ENCODE data around the gene PARD3.

PARD3 gene

DNA sequence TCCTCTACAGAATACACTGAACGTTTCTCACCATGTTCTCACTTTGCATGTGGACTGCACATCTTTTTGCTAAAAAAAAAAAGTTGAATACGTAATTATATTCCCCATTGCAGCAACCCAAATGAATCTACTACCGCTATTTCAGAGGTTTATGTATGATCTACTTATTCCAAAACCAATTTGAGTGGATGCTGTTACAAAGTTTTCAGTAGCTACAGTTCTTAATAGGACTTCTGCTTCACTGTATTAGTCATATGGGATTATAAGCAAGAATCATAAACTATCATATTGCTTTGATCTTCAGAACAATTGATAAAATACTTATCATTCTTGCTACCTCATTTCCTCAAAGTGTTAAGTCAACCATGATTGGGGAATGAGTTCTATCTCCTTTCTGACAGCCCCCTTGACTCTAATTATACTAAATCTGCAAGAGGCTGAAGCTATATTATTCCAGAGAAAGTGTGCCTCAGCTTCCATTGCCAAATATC, 257.0 kb downstream of the PARD3 start:
- no peak for DNase-seq

DNA sequence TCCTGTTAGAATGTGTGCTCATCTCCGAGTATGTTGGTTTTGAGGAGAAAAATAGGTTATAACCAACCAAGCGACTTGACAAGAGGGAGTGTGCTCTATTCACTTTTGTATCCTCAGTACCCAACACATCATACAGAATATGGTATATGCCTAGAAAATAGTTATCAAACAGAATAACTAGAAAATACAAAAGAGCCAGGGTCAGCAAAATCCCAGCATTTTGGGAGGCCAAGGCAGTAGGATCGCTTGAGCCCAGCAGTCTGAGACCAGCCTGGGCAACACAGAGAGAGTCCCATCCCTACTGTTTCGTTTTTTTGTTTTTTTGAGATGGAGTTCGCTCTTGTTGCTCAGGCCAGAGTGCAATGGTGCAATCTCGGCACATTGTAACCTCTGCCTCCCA, 257.9 kb downstream of the PARD3 start:
- no peak for DNase-seq

DNA sequence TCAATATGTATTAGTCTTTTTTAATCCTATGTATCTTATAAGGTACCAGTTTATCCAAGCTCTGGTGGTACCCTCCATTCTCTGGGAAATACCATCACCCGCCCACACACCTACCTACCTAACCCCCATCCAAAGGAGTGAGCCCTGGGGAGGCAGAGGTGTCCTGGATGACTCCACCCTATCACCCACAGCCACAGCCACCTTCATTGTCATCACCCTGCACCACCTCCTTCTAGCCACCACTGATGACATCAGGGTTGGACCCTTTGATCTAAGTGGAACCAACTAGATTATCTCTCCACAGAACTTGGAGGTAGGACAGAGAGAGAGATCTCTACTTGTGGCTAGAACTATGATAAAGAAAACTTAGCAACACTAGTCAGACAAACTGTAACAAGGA, 259.4 kb downstream of the PARD3 start:
- DNase-seq = no peak

DNA sequence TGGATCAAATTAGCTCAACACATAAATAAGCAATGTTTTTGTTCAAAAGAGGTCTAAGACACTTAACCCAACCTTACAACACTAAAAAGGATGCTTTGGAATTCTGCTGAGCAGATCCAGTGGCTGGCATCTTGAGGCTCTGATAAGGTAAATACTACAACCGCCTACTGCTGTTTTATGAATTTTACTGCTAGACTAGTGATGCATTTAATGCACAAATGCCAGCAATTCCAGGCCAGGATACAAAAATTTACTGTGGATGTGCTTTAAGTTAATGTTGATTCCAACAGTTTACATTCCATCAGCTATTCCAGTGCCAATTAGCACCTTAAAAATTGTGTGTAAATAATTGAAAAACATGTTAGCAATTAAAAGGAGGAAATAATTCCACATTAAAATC, 261.3 kb downstream of the PARD3 start:
- no peak for DNase-seq

DNA sequence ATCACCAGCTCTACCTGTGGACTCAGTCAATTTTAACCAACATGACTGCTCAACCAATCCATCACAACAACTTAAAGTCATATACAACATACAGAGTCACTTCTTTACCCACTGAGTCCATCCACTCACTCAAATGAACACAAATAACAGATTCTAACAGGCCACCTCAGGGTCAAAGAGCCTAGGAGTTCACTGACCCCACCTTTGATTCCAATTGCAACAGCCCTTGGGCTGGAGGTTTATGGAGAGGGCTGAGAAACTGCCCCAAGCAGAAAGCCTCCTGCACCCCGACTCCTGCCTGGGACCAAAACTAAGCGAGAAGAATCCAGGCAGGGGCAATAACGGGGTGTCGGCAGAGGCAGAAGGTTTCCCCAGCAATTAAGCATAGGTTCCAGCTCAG, 263.8 kb downstream of the PARD3 start:
- no peak for DNase-seq

DNA sequence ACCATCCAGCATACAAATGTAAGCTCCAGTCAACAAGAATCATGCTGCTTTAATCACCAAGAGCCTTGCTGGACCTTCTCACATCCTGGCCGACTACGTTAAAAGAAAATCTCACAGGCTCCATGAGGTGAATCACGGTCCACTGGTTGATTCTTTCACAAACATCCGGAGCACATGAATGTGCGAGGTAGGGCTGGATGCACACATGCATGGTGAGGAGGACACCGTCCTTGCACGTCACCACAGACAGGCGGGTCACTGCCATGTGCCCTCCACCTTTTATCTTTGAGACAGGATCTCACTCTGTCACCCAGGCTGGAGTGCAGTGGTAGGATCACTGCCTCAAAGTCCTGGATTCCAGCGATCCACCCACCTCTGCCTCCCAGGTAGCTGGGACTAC, 265.1 kb downstream of the PARD3 start:
- DNase-seq = no peak

DNA sequence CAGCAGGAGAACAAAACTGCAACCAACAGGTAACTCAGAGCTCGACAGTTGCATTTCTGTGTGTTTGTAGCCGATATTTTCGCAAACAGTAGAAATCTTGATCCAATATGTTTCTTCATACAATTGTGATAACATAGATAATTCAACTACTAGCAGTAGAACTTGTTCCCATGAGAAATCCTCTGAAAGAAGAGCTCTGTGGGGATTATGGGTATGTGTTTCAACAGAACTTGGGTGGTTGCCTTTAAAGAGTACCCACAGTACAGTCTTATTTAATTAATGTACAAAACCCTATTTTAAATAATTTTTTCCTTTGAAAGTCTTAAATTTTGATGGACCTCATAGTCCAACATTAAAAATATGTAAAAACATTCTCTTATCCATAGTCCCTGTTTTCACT, 266.1 kb downstream of the PARD3 start:
- no peak for DNase-seq

DNA sequence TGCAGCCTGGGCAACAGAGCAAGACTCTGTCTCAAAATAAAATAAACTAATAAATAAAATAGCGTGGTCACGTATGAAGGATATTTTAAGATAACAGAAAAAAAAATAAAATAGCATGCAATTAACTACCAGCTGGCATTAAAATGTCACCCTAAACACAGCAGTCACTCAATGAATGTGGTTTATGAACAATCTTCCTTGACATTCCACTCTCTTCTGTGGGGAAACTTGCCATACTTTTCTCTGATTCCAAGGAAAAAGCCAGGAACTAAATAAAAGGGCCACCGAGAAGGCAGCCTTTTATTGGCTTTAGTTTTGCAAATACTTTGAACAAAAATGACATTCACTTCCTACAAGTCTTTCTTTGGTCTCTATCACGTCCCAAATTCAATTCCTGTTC, 266.6 kb downstream of the PARD3 start:
- DNase-seq = no peak

DNA sequence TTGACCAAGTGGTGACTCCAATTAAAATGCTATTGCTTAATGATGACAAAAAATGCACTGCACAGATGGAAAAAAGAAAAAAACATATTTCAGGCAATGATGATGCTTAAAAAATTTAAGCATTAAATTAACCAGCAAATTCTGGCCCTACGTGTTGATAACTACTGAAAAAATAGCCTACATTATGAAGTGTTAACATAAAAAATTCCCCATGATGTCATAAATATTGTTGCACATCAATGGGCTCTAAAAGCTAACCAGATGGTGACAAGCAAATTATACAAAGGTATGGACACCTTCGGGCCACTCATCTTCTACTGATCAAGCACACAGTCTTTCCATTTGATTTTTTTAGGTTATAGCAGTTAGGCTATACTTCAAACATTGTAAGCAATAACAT, 267.4 kb downstream of the PARD3 start:
- no peak for DNase-seq

DNA sequence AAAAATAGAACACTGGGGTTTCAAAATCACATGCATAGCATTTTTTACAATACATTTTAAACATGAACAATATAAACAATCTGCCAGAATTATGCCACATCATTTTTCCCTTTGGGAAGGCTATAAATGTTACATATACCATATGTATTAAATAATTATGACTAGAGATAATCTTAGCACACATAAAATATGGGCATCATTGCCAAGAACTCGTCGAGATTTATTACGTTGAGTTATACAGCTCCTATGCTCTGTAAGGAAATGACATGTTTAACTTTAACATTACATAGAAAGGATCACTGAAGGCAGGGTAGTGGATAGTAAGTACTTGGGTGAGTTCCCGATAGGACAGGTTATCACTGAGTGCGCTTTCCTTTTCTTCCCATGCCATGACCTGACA, 267.8 kb downstream of the PARD3 start:
- DNase-seq = no peak

DNA sequence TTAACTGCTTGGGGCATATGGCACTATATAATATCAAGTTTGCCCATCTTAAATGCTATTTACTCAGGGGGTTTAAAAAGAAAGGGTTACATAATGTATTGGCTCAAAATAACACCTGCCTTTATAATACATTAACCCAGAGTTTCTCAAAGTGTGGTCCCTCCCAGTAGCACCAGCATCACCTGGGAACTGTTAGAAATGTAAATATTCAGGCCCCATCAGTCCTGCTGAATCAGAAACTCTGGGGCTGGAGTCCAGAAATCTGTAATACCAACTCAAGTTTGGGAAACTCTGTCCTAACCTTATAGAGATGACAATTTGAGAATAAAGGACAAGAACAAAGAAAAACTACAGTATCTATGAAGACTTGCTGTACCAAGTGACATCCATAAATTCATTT, 270.7 kb downstream of the PARD3 start:
- DNase-seq = no peak

DNA sequence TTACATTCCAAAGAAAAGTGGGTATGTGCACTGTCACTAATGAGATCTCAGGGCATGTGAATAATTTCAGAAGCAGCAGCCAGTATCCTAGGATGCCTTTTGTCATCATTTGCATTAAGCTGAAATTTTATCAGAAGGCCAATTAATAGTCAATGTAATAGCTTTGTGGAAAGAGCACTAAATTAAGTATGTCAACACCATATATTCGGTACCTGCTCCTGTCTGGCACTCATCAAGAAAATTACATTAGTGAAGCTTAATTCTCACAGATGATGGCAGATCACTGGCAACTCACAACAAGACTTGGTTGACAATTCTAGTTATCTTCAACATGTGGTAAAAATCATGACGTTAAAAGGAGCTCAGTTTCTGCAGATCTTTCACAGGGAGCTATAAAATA, 271.4 kb downstream of the PARD3 start:
- DNase-seq = no peak

DNA sequence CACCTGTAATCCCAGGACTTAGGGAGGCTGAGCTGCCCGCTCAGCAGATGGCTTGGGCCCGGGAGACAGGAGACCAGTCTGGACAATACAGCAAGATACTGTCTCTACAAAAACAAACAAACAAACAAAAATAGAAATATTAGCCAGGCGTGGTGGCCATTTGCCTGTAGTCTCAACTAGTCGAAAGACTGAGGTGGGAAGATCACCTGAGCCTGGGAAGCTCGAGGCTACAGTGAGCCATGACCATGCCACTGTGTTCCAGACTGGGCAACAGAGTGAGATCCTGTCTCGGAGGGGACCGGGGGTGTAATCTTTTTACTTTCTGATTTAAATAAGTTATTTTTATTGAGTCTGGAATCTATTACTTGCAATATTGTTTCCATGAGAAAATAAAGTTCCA, 274.6 kb downstream of the PARD3 start:
- no peak for DNase-seq

DNA sequence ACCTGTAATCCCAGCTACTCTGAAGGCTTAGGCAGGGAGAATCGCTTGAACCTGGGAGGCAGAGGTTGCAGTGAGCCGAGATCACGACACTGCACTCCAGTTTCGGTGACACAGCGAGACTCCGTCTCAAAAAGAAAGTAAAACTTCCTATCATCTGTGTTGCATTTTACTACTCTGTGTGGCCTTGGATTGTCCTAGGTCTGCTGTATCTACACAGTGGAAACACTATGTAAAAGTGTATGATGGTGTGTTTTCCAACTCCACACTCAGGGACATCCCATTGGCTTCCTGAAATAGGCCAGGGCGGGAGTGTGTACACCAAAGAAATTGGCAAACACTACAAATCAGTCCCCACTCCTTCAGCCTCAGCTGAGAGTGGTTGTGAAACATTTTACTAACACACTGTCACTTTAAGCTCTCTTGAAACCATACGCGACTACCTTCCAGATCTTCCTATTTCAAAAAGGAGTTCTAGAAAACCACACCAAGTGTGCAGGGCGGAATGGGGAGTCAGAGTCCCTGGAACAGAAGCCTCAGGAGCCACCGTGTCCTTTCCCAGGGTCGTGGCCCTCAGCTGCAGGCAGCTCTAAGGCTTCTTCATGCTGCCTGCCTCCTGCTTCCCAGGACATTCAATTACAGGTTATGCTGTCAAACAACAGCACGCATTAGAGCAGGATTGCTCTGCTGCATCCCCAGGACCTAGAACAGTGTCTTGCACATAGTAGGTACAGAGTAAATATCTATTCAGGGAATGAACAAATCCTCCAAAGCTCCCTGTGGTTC, 275.4 kb downstream of the PARD3 start:
- DNase-seq = no peak

DNA sequence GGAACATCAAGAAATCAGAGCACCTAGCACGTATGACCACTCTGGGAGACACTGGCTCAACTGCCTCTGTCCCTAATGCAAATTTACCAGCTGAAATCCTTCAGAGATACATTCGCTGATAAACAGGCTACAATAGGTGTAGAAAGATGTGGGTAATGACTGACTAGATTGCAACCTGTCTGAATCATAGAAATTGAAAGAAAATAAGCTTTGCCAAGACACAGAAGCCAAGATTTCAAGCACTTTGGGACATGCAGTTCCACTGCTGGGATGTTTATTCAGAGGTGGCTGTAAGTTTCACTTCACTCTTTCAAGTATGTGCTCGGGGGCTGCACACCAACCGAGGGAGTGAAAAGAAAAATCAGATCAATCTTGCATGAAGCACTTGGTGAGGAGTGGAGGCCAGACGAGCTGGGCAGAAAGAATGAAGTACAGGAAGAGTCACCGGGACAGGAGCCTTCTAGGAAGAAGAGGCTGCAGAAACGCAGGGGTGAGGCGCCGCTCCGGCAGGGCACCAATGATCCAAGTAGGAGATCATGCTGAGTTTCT, 276.7 kb downstream of the PARD3 start:
- DNase-seq = no peak

DNA sequence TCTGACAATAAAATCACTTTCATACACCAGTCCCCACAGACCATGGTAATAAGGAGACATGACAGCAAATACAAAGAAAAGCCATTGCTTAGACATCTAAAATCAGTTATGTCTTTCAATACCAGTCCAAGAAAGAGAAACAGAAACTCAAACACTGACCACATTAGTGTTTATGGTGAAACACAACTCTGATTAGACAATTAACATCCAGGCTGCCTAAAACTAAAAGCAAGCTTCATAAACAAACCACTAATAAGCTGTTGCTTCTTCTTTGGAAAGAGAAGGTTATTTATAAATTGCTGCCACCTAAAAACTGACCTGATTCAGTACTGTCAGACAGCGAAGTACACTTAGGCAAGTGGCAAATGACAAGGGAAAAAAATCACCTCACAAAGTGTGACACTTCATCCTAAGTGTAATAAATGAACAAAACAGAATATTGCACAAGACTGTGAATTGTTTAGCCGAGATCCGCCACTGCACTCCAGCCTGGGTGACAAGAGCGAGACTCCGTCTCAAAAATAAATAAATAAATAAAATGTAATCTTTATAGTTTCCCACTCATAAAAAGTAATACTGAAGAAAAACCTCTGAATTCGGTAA, 277.4 kb downstream of the PARD3 start:
- no peak for DNase-seq

DNA sequence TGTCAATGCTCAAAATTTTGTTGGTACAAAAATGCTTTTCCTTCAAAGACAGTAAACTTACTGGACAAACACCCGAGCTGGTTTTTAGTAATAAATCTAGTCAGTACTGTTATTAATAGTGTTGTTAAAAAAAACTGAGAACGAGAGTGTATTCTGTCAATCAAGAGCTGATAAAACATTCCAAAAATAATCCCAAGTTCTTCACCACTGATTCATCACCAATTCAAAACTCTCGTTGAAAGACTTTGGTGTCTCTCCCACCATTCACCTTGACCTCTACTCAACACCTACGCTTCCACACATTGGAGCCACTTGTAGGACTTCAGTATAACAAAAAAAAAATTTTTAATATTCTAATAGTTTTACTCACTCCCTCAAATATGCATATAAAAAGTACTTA, 279.2 kb downstream of the PARD3 start:
- no peak for DNase-seq

DNA sequence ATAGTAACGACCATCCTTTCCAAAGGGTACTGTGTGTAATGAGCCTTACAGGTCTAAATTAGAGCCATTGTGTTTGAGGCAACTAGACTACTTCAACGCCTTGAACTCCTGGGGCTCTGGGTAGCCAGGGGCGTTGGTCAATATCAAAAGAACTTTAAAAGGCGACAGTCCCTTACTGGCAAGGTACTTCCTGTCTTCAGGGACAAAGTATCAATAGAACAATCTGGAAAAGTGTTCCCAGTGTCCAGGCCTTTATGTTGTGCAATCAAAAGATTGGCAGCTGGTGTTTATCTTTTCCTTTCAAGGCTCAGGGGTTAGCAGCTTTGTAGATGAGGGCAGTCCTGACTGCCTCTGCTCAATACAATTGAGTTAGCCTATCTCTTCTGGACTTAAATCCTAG, 284.3 kb downstream of the PARD3 start:
- DNase-seq = no peak

DNA sequence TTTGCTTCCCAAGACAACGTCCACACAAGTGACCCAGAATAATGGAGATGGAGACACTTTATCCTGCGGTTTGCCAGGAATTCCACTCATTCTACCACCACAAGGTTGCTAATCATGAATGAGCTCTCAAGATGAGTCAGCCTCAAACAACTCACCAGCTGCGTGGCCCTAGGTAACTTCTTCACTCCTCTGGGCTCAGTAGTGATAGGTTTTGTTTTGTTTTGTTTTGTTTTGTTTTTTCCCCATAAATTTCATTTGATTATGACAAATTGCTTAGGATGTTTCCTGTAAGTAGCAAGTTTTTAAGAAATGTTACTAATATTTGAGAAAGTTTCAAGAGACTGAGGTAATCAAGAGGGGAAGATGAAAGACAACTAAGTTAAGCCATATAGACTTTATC, 286.8 kb downstream of the PARD3 start:
- no peak for DNase-seq

DNA sequence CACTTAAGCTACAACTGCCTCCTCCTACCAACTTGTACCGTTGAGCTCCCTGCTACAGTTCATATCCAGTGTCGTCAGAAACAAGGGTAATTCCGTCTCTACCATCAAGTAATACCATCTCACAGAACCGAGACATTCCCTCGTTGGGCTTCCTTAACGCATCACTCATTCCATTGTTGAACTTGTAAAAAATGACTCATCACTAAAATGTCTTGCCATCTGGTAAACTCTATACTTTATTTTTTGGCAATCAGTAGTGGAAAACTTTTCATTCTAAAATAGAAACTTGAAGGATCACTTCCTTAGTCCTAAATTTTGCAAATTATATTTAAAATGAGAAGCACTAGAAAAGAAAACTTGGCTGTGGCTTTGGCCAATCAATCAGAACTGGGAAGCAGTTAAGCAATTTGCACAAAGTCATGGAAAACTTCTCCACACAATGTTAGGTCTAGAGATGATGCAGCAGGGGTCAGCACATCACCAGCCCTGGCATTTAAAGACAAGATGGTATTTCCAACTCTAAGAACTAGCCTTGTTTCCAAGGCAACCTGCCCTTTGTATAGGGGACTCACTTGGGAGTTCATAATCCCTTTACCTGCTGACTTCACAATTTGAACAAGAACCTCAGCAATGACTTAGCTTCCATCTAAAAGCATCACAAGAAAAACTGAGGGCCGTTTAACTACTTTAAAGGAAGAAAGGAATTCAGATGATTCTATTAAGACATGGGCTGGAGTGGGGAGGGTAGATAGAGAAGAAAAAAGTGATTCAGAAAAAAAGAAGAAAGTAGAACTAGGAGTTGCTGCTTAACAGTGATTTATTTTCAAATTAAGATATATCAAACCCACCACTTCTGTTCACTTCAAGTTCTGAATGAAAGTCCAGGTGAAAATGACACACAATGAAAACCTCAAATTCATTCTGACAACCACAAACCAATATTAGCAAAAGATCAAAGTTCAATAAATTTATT, 288.1 kb downstream of the PARD3 start:
- DNase-seq = no peak

DNA sequence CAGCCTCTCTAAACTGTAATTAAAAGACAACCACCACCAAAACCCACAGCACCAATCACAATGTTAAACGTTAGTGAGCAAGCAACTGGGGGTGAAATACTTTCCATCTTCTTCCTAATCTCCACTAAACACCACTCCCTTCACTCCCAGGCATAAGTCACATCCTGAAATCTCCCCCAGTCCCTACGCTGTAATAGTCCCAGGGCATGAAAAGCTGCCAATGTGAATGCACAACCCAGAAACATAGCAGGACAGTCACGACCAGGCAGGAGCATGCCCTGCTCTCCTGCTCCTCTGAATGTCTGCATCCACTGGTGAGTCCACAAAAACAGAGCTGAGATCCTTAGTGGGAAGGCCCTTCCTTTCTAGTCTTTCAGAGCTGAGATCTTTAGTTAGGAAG, 288.9 kb downstream of the PARD3 start:
- no peak for DNase-seq

DNA sequence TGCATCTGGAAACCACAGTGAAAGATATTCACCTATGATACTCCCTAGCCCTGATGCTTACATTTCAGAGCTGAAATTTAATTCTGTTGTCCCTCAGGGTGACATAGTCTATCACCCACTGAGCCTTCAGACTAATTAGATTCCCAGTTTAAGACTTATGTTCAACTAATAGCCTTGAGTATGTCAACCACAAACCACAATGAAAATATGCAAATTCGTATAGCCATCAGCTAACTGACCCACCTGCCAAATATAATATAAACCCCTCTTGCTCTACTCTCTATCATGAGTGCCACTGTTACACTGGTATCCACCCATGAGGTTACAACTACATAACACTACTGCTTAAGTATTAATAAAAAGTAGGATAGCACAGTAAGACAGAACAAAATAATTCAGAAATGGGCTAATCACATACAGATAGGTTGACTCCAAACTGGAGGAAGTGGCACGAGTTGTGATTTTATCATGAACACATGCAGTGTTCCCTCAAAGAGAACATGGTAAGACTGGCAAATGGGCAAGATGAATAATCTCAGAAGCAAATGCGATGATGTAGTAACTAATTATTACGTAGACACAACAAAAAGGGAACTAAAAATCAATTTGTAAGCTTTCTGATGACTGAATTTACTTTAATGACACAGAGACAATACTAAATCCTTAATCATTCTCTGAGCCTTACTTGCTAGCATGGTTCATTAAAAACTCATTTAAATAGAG, 290.6 kb downstream of the PARD3 start:
- DNase-seq = no peak

All from hematopoietic multipotent progenitor cell treated with erythropoietin and hydrocortisone succinate and interleukin-3 and kit ligand, for 8 days (in vitro differentiated cells).